SK-N-MC (cell line): ENCODE measurements around the gene LHFPL6.

ENCODE experiments used
- EZH2 ChIP-seq: fragments of 200-600 bp; sonication (generic); IDR thresholded peaks from one replicate; pipeline ENCODE4 v1.6.1; 2017; ENCODE audit warnings: antibody characterized with exemption
- POLR2AphosphoS5 ChIP-seq: IDR thresholded peaks from 2 replicates; pipeline ENCODE4 v1.6.1; 2012; ENCODE audit warnings: mild to moderate bottlenecking, low read depth, low read length, borderline replicate concordance

GRCh38 chr13:39512687-39513086, 90.3 kb downstream of the LHFPL6 start:
- no peak for TF ChIP-seq POLR2AphosphoS5
- TF ChIP-seq EZH2: no peak
